GM21786 (cell line): ENCODE results near the gene ENTPD6.

Experiments used
- ATAC-seq: cut with Tn5 transposase; IDR thresholded peaks from one replicate; pipeline ENCODE4 v1.9.1; 2021; ENCODE audit not compliant: unreplicated experiment

Gene ENTPD6

DNA sequence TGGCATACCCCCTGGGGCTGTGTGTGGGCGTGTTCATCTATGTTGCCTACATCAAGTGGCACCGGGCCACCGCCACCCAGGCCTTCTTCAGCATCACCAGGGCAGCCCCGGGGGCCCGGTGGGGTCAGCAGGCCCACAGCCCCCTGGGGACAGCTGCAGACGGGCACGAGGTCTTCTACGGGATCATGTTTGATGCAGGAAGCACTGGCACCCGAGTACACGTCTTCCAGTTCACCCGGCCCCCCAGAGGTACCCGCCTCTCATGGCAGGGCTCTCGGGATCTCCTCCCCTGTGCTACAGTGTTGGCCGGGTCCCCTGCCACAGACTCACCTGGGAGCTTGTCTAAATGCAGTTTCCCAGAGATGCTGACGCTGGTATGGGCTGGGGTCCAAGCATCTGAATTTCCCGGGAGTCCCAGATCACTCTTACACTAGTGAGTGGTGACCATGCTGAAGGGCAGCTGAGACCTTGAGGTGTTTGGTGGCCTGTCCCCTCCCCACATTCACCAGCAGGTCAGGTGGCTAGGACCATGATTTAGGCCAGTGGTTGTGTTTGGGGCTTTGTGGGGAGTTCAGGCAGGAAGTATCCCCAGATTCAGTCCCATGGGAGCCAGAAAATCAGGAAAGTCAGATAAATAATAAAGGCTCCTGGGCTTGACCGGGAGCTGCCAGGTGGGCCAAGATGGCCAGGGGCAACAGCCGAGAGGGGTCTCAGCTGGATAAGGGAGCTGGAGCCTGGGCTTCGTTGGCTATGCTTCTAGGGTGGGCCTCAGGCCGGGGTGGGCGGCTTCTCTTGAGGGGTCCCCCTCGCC is 11.8 kb downstream of the ENTPD6 start:
- ATAC-seq: no peak

DNA sequence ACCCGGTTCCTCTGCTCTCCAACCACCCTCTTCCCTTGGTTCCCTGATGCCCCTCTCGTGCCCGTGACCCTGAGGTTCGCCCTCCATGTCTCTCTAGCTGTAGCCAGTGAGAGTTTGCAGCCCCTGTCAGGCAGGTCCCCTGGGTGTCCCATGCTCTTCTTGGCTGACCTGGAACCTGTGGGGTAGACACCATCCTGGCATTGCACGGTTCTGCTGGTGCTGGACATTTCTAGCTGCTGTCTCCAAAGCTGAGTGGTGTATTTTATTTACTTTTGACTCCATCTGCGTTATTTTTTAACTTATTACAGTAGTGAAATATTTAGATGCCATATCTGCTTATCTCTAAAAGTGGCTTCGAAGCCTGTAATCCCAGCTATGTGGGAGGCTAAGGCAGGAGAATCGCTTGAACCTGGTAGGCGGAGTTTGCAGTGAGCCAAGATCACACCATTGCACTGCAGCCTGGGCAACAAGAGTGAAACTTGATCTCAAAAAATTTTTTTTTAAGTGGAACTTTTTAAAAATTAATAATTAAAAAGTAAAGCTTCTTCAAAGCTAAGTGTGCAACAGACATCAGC is 12.5 kb downstream of the ENTPD6 start:
- ATAC-seq: no peak

- no peak for ATAC-seq
Measured at GRCh38 chr20:25209400-25209799, 13.9 kb downstream of the ENTPD6 start.

DNA sequence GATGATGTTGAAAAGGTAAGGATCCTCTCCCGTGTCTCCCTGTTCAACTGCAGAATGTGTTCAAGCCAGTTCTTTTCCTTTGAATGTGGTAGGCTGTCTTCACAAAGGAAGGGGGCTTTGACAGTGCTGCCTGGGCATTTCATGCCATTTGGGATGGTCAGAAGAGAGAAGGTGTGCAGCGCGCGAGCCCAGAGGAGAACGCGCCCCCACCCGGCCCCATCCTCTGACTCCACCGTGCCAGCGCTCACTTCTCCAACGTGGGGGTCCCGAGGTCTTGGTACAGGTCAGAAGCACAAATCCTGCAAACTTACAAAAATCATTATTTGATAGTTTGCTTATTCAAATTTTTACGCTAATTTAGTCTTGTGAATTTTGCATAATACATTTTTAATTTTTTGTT is 14.4 kb downstream of the ENTPD6 start:
- no peak for ATAC-seq

DNA sequence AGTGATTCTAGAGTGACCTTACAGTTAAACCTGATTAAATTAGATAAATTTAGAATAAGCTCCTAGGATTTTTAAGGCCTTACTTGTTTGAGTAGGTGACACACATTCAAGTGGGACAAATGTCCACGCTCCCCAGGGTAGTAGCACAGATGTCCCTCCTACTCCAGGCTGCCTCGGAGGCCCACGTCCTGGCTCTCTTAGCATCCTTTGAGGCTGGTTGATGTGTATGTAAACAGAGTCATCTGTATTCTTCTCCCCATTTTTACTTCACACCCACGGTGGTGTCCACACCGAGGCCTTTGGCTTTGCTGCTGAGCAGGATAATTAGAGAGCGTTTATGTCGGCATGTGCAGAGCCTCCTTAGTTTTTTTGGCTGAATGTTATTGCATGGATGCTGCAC is 15.8 kb downstream of the ENTPD6 start:
- ATAC-seq: no peak

- no peak for ATAC-seq
Measured at GRCh38 chr20:25212242-25212641, 16.7 kb downstream of the ENTPD6 start.

- ATAC-seq: no peak
Measured at GRCh38 chr20:25213566-25214425, 18.3 kb downstream of the ENTPD6 start.

DNA sequence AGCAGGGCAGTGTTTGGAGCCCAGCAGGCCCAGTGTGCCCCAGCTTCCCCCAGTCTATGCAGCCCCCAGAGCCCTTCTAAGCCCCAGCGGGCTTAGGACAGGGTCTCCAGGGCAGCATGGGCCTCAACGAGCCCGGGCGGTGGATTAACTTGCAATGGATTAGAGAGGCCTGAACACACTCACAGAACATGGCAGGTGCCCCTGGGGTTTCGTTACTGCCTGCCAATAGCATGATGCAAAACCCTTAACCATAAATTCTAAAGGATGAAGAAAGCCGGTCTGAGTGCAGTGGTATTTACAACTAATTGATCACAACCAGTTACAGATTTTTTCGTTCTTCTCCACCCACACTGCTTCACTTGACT is 18.9 kb downstream of the ENTPD6 start:
- no peak for ATAC-seq

DNA sequence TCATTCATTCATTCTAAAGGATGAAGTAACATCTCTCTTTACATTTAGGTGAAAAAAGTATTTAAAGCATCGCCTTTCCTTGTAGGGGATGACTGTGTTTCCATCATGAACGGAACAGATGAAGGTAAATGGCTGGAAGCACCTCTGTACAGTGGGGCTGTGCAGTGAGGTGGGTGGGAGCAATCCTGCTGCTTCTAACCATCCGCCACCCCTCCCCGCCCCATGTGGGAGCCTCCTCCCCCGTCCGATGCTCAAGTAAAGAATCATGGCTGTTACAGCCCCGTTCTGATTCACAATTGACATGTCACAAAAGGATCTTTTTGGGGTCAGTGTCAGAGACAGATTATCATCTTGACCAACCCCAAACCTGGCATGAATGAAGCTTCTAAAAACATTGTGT is 19.3 kb downstream of the ENTPD6 start:
- no peak for ATAC-seq

DNA sequence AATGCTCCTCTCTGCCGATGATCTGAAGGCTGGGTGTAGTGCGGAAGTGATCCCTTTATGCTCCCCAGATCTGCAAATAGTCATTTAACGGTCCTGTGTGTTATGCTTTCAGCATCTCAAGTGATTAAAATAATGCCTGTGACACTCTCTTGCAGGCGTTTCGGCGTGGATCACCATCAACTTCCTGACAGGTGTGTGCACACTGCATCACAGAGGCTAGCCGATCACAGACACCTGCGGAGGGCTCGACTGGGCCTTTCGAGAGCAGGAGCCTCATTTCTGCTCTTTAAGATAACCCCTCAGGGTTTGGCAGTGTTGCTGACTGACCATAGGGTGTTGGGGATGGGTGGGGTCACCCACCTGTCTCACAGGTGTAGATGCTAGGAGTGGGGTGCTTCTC is 20.0 kb downstream of the ENTPD6 start:
- ATAC-seq: no peak

DNA sequence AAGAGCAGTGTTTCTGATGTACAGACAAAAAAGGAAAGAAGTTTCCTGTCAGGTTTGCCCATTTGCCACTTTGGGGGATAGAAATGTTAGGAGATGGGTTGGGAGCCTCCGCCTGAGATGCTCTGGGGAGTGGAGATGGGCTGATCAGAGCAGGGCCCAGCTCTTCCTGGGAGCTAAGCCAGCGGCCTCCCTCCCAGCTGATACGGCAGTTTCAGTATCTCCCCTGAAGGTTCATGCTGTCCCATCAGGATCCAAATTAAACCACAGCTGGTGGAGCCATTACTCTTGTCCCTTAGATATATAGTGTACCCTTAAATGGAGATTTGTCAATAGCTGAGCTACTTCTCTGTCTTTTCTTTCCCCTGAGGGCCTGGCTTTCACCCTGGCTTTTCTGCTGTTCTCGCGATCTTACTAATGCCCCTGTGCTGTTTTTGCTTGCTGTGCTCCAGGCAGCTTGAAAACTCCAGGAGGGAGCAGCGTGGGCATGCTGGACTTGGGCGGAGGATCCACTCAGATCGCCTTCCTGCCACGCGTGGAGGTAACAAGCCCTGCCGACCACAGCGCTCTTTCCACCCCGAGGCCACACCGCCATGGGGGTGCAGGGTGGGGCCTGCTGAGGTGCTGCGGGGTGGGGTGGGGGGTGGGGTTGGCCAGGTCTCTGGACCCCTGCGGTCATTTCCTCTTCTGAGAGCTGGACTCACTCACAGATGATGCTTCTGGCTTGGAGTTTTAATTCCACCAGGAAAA is 20.9 kb downstream of the ENTPD6 start:
- ATAC-seq: no peak

DNA sequence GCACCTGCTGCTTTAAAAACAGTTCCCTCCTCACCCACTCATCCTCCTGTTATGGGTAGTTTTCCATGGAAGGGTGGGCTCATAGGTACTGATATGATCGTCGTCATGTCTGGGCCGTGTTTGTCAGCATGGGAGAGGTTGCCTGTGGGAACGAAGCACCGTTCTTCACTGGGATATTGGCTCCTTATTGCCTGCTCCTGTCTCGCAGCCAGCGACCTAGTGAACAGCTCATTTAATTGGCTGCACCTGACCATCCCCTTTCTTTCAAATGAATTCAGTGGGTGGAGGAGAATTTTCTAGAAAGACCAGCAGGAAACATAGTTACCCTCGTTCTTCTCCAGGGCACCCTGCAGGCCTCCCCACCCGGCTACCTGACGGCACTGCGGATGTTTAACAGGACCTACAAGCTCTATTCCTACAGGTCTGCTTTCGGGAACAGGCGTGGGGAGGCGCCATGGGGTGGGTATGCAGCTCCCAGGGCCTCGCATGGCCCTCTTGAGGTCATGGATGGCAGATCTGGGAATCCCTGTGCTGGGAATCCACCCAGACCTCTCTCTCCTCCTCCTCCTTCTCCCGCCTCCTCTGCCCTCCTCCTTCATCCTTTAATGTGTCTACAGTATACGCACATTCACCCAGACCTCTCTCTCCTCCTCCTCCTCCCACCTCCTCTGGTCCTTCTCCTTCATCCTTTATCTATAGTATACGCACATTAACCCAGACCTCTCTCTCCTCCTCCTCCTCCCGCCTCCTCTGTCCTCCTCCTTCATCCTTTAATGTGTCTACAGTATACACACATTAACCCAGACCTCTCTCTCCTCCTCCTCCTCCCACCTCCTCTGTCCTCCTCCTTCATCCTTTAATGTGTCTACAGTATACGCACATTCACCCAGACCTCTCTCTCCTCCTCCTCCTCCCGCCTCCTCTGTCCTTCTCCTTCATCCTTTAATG is 21.9 kb downstream of the ENTPD6 start:
- no peak for ATAC-seq

DNA sequence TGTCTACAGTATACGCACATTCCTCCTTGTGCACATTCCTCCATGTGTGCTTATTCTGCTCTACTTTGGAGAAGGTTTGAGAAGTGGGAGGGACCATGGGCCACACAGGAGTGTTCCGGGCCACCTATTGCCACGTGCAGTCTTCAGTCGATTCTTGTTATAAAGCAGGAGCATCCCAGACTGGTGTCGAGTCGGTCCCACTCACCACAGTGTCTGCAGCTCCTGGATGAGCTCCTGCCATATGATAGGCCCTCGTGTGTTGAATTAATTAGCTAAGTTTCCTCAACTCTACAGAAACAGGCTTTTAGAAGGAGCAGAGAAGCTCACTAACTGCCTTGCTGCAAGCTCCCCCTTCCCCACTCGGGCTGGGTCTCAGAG is 22.6 kb downstream of the ENTPD6 start:
- ATAC-seq: no peak

GRCh38 chr20:25218492-25218891 is 23.0 kb downstream of the ENTPD6 start:
- ATAC-seq: no peak

GRCh38 chr20:25219365-25219764 is 23.9 kb downstream of the ENTPD6 start:
- no peak for ATAC-seq

DNA sequence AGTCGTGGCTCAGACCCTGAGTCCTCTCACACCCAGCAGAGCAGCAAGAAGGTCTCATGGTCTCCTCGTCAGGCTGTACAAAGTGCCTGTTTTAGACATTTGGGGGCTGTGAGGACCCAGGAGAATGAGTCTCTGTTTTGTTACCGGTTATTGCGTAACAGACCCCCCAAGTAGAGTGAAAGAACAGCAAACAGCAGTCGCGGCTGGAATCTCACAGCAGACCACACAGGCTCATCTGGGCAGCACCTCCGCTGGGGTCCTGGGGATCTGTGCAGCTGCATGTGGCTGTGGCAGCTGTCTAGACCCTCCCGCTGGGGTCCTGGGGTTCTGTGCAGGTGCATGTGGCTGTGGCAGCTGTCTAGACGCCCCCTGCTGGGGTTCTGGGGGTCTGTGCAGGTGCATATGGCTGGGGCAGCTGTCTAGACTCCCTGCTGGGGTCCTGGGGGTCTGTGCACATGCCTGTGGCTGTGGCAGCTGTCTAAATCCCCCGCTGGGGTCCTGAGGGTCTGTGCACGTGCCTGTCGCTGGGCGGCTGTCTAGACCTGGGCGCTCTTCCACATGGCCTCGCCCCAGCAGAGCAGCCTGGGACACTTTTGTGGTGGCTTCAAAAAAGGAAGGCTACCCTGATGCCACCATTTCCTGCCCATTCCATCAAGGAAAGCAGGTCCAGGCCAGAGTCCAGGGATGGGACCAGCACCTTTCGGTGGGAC is 24.7 kb downstream of the ENTPD6 start:
- ATAC-seq: no peak

DNA sequence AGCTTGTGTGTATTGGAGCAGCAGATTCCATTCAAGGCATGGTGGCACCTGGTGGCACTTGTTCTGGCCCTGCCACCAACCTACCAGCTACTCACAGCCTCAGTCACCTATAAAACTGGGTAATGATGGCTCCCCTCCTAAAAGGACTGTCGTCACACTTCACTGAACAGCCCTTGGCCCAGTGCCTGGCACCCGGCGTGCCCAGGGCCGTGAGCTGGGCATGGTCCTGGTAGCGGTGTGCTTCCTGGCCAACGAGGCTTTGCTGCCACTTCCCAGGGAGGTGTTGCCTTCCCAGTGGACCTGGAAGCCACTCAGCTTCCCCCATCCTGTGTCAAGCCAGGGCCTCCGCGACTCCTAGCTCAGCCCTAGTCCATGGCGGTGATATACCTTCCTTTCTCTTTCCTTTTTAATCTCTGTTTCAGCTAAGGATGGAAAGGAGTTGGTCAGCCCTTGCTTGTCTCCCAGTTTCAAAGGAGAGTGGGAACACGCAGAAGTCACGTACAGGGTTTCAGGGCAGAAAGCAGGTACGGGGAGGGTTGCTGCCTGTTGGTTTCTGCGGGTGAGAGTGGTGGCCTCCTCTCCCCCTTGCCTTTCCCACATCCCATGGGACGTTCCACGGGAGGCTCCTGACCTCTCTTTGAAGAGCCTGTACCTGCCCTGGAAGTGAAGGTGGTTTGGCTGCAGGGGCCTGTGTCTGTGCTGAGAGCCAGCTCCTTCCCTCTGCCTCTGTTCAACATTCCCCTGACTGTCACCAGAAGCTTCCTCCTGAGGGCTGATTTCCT is 25.5 kb downstream of the ENTPD6 start:
- no peak for ATAC-seq

DNA sequence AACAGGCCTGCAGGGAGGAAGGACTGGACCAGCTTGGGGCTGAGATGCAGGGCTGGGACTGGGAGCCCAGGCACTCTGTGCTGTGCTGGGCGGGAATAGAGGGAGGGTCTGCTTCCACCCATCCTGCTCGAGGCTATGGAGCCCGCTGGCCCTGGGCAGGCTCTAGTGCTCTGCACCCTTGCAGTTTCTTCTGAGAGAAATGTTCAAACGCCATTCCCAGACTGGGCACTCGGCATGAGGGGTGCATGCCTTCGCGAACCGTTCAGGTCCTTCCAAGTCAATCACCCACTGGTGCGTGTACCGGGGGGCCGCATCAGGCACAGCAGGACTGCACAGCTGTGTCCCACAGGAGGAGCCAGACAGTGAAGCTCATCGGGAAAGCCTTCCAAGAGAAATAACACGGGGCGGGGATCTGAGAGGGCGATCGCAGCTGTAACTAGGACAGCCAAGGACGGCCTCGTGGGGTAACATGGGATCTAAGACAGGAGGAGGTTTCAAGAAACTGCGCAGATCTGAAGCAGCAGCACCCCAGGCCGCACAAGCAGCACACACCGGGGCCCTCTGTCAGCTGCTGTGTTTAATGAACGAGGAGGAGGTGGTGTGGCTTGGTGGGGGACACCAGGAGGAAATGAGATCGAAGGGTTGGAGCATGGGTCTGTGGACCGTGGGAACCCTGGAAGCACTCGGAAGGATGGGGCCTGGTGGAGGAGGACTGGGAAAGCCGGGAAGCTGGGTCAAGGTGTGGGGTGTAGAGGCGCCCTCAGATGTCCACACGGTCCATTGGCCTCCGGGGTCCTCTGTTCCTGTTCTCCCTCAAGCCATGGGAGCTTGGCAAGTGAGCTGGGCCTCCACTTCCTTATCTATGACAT is 26.3 kb downstream of the ENTPD6 start:
- ATAC-seq: no peak
